ENCODE results near the gene NR5A1. TPM values are rescaled to one million over a fixed set of nuclear protein-coding genes. Genes with fewer than 3 reads are reported as not detected.

NR5A1 gene
- total and polyA plus RNA-seq, 10 of the 15 experiments (the other 5 are each of a cell fraction or from before 2014, with no cell fraction given) = 0.06 to 0.24 (median 0.08) TPM; not detected in 5

GRCh38 chr9:124506433-124506832, 766 bp downstream of the NR5A1 start:
- ChIA-PET RAD21 (ENCODE audit: unreplicated experiment) (no interaction called here), POLR2A (no interaction called here), CTCF (no interaction called here), SMC1A (ENCODE audit: uncharacterized antibody, unreplicated experiment) (no interaction called here)
- Histone ChIP-seq H3K36me3 (ENCODE audit: control insufficient read depth in 2 of 2, insufficient read depth in 2 of 2, low read length in 1 of 2) (no peaks in the 10 kb centered on the region), H3K4me1 (ENCODE audit: control insufficient read depth, insufficient read depth, low read length) (no peaks in the 10 kb centered on the region), H2AFZ (ENCODE audit: control insufficient read depth, low read depth, low read length) (no peak overlapping the region), H3K79me2 (ENCODE audit: control insufficient read depth, insufficient read depth, low read length) (no peaks in the 10 kb centered on the region), H3K9ac (ENCODE audit: control insufficient read depth, insufficient read depth, low read length) (no peak overlapping the region), H3K27me3 (replicated peaks in 1 of 2; ENCODE audit: control insufficient read depth in 2 of 2, insufficient read depth in 2 of 2, low read length in 1 of 2) (peaks cover 9 to 10% of the 10 kb centered on the region in 2 experiments; a peak in 3 of 4 replicates), H3K4me3 (no peak overlapping the region), H3K27ac (ENCODE audit: control insufficient read depth, insufficient read depth) (no peak overlapping the region), H3K4me2 (ENCODE audit: control insufficient read depth, insufficient read depth) (no peak overlapping the region), H3K9me3 (replicated peaks; ENCODE audit: control insufficient read depth, insufficient read depth, low read length) (no peaks in the 10 kb centered on the region), H4K20me1 (ENCODE audit: control insufficient read depth, insufficient read depth) (no peaks in the 10 kb centered on the region)
- FAIRE-seq (no peak), ATAC-seq (no peak), DNase-seq (ENCODE audit: low read depth, low spot score) (no peak)
- 62% methylated on average over 5 of the region's 8 CpGs for WGBS (ENCODE audit: insufficient coverage, insufficient replicate concordance, low lambda C conversion rate, missing lambda C conversion rate)
- no TSS peak for BruUV-seq (replicated peaks)
- no peak for TF ChIP-seq CEBPZ (IDR thresholded peaks at IDR 0.05; ENCODE audit: low read depth, low read length)
- no peak for TF ChIP-seq ZNF24 (IDR thresholded peaks at IDR 0.05)
- TF ChIP-seq TARDBP (IDR thresholded peaks at IDR 0.05; ENCODE audit: borderline replicate concordance) = no peak
- no peak for TF ChIP-seq EED (IDR thresholded peaks at IDR 0.05; ENCODE audit: low read depth)
- in situ Hi-C loops (cut with MboI) = no loop called here
- intact Hi-C loops (cut with micrococcal nuclease; ENCODE audit: unreplicated experiment) = no loop called here

- Histone ChIP-seq H3K4me2 (ENCODE audit: control insufficient read depth, insufficient read depth) (no peak overlapping the region), H3K36me3 (ENCODE audit: control insufficient read depth in 2 of 2, insufficient read depth in 2 of 2, low read length in 1 of 2) (no peaks in the 10 kb centered on the region), H3K4me1 (ENCODE audit: control insufficient read depth, insufficient read depth, low read length) (no peaks in the 10 kb centered on the region), H4K20me1 (ENCODE audit: control insufficient read depth, insufficient read depth) (no peaks in the 10 kb centered on the region), H3K4me3 (no peak overlapping the region), H2AFZ (ENCODE audit: control insufficient read depth, low read depth, low read length) (no peak overlapping the region), H3K27me3 (replicated peaks in 1 of 2; ENCODE audit: control insufficient read depth in 2 of 2, insufficient read depth in 2 of 2, low read length in 1 of 2) (peaks cover 9 to 10% of the 10 kb centered on the region in 2 experiments; a peak in 3 of 4 replicates), H3K27ac (ENCODE audit: control insufficient read depth, insufficient read depth) (no peak overlapping the region), H3K79me2 (ENCODE audit: control insufficient read depth, insufficient read depth, low read length) (no peaks in the 10 kb centered on the region), H3K9ac (ENCODE audit: control insufficient read depth, insufficient read depth, low read length) (no peak overlapping the region), H3K9me3 (replicated peaks; ENCODE audit: control insufficient read depth, insufficient read depth, low read length) (no peaks in the 10 kb centered on the region)
- in situ Hi-C loops (cut with MboI) = no loop called here
- RAD21 ChIA-PET (ENCODE audit: unreplicated experiment) = no interaction called here
- no peak for DNase-seq (ENCODE audit: low read depth, low spot score)
- no peak for FAIRE-seq
- ATAC-seq = no peak
- SMC1A ChIA-PET (ENCODE audit: uncharacterized antibody, unreplicated experiment) = no interaction called here
- 63% methylated on average over 19 of the region's 19 CpGs for WGBS (ENCODE audit: insufficient coverage, insufficient replicate concordance, low lambda C conversion rate, missing lambda C conversion rate)
- POLR2A ChIA-PET = no interaction called here
- no TSS peak for BruUV-seq (replicated peaks)
- intact Hi-C loops (cut with micrococcal nuclease; ENCODE audit: unreplicated experiment) = no loop called here
- CTCF ChIA-PET = no interaction called here
- TF ChIP-seq NR2F1 (conservative IDR thresholded peaks at IDR 0.05) (no peak), ZNF274 (IDR thresholded peaks at IDR 0.05; ENCODE audit: insufficient read depth, insufficient read length) (no peak), EP300 (IDR thresholded peaks at IDR 0.05; ENCODE audit: borderline replicate concordance in 1 of 2, control insufficient read depth in 1 of 2, low read depth in 2 of 2, low read length in 2 of 2) (no peak), REST (IDR thresholded peaks at IDR 0.05; ENCODE audit: low read depth, low read length) (no peak), GABPA (IDR thresholded peaks at IDR 0.05; ENCODE audit: low read depth) (no peak), USF1 (IDR thresholded peaks at IDR 0.05; ENCODE audit: borderline replicate concordance, extremely low read length, insufficient read depth, low read depth, low read length) (no peak), YBX1 (IDR thresholded peaks at IDR 0.05) (no peak)
Measured at GRCh38 chr9:124505901-124506346, 1.3 kb downstream of the NR5A1 start.
